WTC11 (cell line): Measurements from ENCODE around the gene MRO.

Source experiments
- ATF3 ChIP-seq: sonication (generic); formaldehyde crosslinking; conservative IDR thresholded peaks from 2 replicates; pipeline ENCODE4 v1.8.1; 2022; ENCODE audit warnings: mild to moderate bottlenecking, missing genetic modification reagents
- CREB1 ChIP-seq: sonication (generic); formaldehyde crosslinking; IDR thresholded peaks from 2 replicates; pipeline ENCODE4 v1.8.0; 2023; ENCODE audit warnings: mild to moderate bottlenecking, missing genetic modification reagents
- CREM ChIP-seq: sonication (generic); formaldehyde crosslinking; IDR thresholded peaks from 2 replicates; pipeline ENCODE4 v1.8.1; 2022; ENCODE audit warnings: mild to moderate bottlenecking, missing genetic modification reagents, moderate library complexity
- CTCF ChIP-seq: fragments of 200-600 bp; IDR thresholded peaks from 2 replicates; pipeline ENCODE4 v1.8.0; 2022; ENCODE audit warnings: antibody characterized with exemption
- E2F4 ChIP-seq: sonication (generic); formaldehyde crosslinking; IDR thresholded peaks from 2 replicates; pipeline ENCODE4 v1.8.1; 2022; ENCODE audit warnings: low read depth, mild to moderate bottlenecking, moderate library complexity, missing genetic modification reagents, borderline replicate concordance
- E2F5 ChIP-seq: sonication (generic); formaldehyde crosslinking; IDR thresholded peaks from 2 replicates; pipeline ENCODE4 v1.8.1; 2022; ENCODE audit warnings: mild to moderate bottlenecking, moderate library complexity, missing genetic modification reagents
- ETV6 ChIP-seq: sonication (generic); formaldehyde crosslinking; IDR thresholded peaks from 2 replicates; pipeline ENCODE4 v1.8.1; 2022; ENCODE audit warnings: mild to moderate bottlenecking, missing genetic modification reagents
- FOXK1 ChIP-seq: sonication (generic); formaldehyde crosslinking; IDR thresholded peaks from 2 replicates; pipeline ENCODE4 v1.8.0; 2022; ENCODE audit warnings: mild to moderate bottlenecking, moderate library complexity, missing genetic modification reagents
- FOXP4 ChIP-seq: sonication (generic); formaldehyde crosslinking; IDR thresholded peaks from 2 replicates; pipeline ENCODE4 v1.8.0; 2022; ENCODE audit warnings: mild to moderate bottlenecking, missing genetic modification reagents
- NFYB ChIP-seq: sonication (generic); formaldehyde crosslinking; conservative IDR thresholded peaks from 2 replicates; pipeline ENCODE4 v1.8.0; 2022; ENCODE audit warnings: low read depth, missing genetic modification reagents
- SMAD4 ChIP-seq: sonication (generic); formaldehyde crosslinking; IDR thresholded peaks from 2 replicates; pipeline ENCODE4 v1.8.0; 2022; ENCODE audit warnings: mild to moderate bottlenecking, missing genetic modification reagents
- SP1 ChIP-seq: sonication (generic); formaldehyde crosslinking; conservative IDR thresholded peaks from 2 replicates; pipeline ENCODE4 v1.8.1; 2022; ENCODE audit warnings: missing genetic modification reagents
- TEAD1 ChIP-seq: sonication (generic); formaldehyde crosslinking; IDR thresholded peaks from 2 replicates; pipeline ENCODE4 v1.8.0; 2022; ENCODE audit warnings: mild to moderate bottlenecking, missing genetic modification reagents
- USF2 ChIP-seq: sonication (generic); formaldehyde crosslinking; IDR thresholded peaks from 2 replicates; pipeline ENCODE4 v1.8.1; 2023; ENCODE audit warnings: mild to moderate bottlenecking, missing genetic modification reagents, moderate library complexity

GRCh38 chr18:50757358-50757757 lies 62.5 kb downstream of the MRO start:
- no peak for TF ChIP-seq NFYB (CRISPR knock-in tag)
- TF ChIP-seq CTCF = no peak
- TF ChIP-seq USF2 (CRISPR knock-in tag) = no peak
- TF ChIP-seq TEAD1 = no peak
- no peak for TF ChIP-seq SMAD4
- TF ChIP-seq ETV6 = no peak
- TF ChIP-seq E2F5 (CRISPR knock-in tag) = no peak
- no peak for TF ChIP-seq FOXP4 (CRISPR knock-in tag)
- no peak for TF ChIP-seq SP1 (CRISPR knock-in tag)
- TF ChIP-seq ATF3 (CRISPR knock-in tag) = no peak
- no peak for TF ChIP-seq E2F4 (CRISPR knock-in tag)
- TF ChIP-seq CREM (CRISPR knock-in tag) = no peak
- TF ChIP-seq FOXK1 (CRISPR knock-in tag) = no peak
- no peak for TF ChIP-seq CREB1 (CRISPR knock-in tag)
